PC-3 (cell line): ENCODE results near the gene DPP8. TPM values are rescaled to one million over a fixed set of nuclear protein-coding genes. Genes with fewer than 3 reads are reported as not detected.

ENCODE experiments used
- ATAC-seq: fragments of 200-7000 bp; cut with Tn5 transposase; 2 replicates; pipeline ENCODE4 v1.9.1; 2020; ENCODE audit warnings: mild to moderate bottlenecking, moderate library complexity
- BruUV-seq: library from RNA; stranded (reverse); fragments of 400-500 nt; replicated peaks from 2 replicates; lab custom pipeline; 2021; lab: Mats Ljungman, UMichigan
- CTCF ChIA-PET: fragments of 300-600 bp; sonication (Branson Sonifier 250); formaldehyde crosslinking; loops from one replicate; lab custom pipeline; 2022; ENCODE audit warnings: antibody characterized with exemption; lab: Charles Lee
- POLR2A ChIA-PET: fragments of 300-600 bp; sonication (Branson Sonifier 250); formaldehyde crosslinking; loops from one replicate; lab custom pipeline; 2022; ENCODE audit warnings: antibody characterized with exemption; ENCODE audit not compliant: unreplicated experiment; lab: Charles Lee
- DNase-seq: peaks from one replicate; pipeline ENCODE4 v3.0.0-alpha.2; 2015
- H2AFZ ChIP-seq: fragments of 300-600 bp; sonication (generic); 2 replicates; pipeline ENCODE4 v1.6.0; 2016; ENCODE audit warnings: antibody characterized with exemption, low read length
- H3F3A ChIP-seq: fragments of 300-600 bp; sonication (generic); one replicate; pipeline ENCODE4 v1.6.0; 2017; ENCODE audit warnings: antibody characterized with exemption, low read length, control low read depth, mild to moderate bottlenecking; ENCODE audit not compliant: unreplicated experiment
- H3K27ac ChIP-seq: fragments of 300-600 bp; sonication (generic); 2 replicates; pipeline ENCODE4 v1.5.1; 2016; ENCODE audit warnings: mild to moderate bottlenecking, low read length
- H3K27me3 ChIP-seq: fragments of 300-600 bp; sonication (generic); 2 replicates; pipeline ENCODE4 v1.6.1; 2016; ENCODE audit warnings: low read length, mixed read lengths
- H3K36me3 ChIP-seq: fragments of 300-600 bp; sonication (generic); 2 replicates; pipeline ENCODE4 v1.6.1; 2016; ENCODE audit warnings: low read depth, mixed run types, low read length, mixed read lengths
- H3K4me1 ChIP-seq: fragments of 300-600 bp; sonication (generic); 2 replicates; pipeline ENCODE4 v1.5.1; 2016; ENCODE audit warnings: low read length; ENCODE audit not compliant: insufficient read depth
- H3K4me2 ChIP-seq: fragments of 300-600 bp; sonication (generic); 2 replicates; pipeline ENCODE4 v1.6.0; 2016; ENCODE audit warnings: low read length
- H3K4me3 ChIP-seq: fragments of 300-600 bp; sonication (generic); 2 replicates; pipeline ENCODE4 v1.5.1; 2016; ENCODE audit warnings: mild to moderate bottlenecking, low read length, mixed read lengths
- H3K79me2 ChIP-seq: fragments of 300-600 bp; sonication (generic); 2 replicates; pipeline ENCODE4 v1.6.1; 2017; ENCODE audit warnings: low read length, mixed read lengths
- H3K9ac ChIP-seq: fragments of 300-600 bp; sonication (generic); 2 replicates; pipeline ENCODE4 v1.6.0; 2016; ENCODE audit warnings: mild to moderate bottlenecking, low read length
- H3K9me2 ChIP-seq: fragments of 300-600 bp; sonication (generic); replicated peaks from 2 replicates; pipeline ENCODE4 v1.6.1; 2016; ENCODE audit warnings: mixed run types, low read length, mixed read lengths
- H3K9me3 ChIP-seq: fragments of 300-600 bp; sonication (generic); 2 replicates; pipeline ENCODE4 v1.6.1; 2016; ENCODE audit warnings: low read length, mixed read lengths
- H4K20me1 ChIP-seq: fragments of 300-600 bp; sonication (generic); 2 replicates; pipeline ENCODE4 v1.6.1; 2016; ENCODE audit warnings: low read length, mixed read lengths
- EZH2 ChIP-seq: fragments of 300-600 bp; sonication (generic); IDR thresholded peaks from one replicate; pipeline ENCODE4 v1.6.1; 2017; ENCODE audit warnings: antibody characterized with exemption, mild to moderate bottlenecking, low read length; ENCODE audit not compliant: unreplicated experiment
- EZH2phosphoT487 ChIP-seq: fragments of 300-600 bp; sonication (generic); IDR thresholded peaks from 2 replicates; pipeline ENCODE4 v1.6.1; 2018; ENCODE audit warnings: mild to moderate bottlenecking, antibody characterized with exemption, low read length, borderline replicate concordance
- intact Hi-C: fragments of 100-400 bp; cut with micrococcal nuclease; formaldehyde crosslinking; loops from 2 replicates; pipeline ENCODE4 v1.9.0; 2023
- total RNA-seq: library from RNA; depleted of rRNA; stranded (reverse); fragments of >200 nt; gene quantifications from 2 replicates; pipeline ENCODE4 v1.2.3, GENCODE V29; 2014; rRNA removed
- TF ChIP-seq, protein P1 (sequence below): fragments of 300-600 bp; sonication (generic); conservative IDR thresholded peaks from 2 replicates; pipeline ENCODE4 v1.5.1; 2017; ENCODE audit warnings: antibody characterized with exemption, low read depth, mild to moderate bottlenecking, low read length

The DPP8 gene
- total RNA-seq, 1 experiment from 2014 or later: 20.6 TPM

GRCh38 chr15:65394280-65394789 lies 123.2 kb downstream of the DPP8 start:
- H3F3A ChIP-seq: no peaks in the 10 kb centered on the region
- no peak overlapping the region for H3K4me2 ChIP-seq
- intact Hi-C loops: no loop called here
- ChIA-PET CTCF (no interaction called here), POLR2A (no interaction called here)
- no peaks in the 10 kb centered on the region for H4K20me1 ChIP-seq
- no peaks in the 10 kb centered on the region for H3K27me3 ChIP-seq
- no peaks in the 10 kb centered on the region for H3K9me3 ChIP-seq
- no peaks in the 10 kb centered on the region for H3K9me2 ChIP-seq
- H3K4me1 ChIP-seq: no peaks in the 10 kb centered on the region
- H3K36me3 ChIP-seq: no peaks in the 10 kb centered on the region
- H3K9ac ChIP-seq: no peak overlapping the region
- H2AFZ ChIP-seq: no peak overlapping the region
- no peak overlapping the region for H3K27ac ChIP-seq
- no TSS peak for BruUV-seq
- TF ChIP-seq EZH2phosphoT487 (no peak), EZH2 (no peak)
- TF ChIP-seq, protein P1, sequence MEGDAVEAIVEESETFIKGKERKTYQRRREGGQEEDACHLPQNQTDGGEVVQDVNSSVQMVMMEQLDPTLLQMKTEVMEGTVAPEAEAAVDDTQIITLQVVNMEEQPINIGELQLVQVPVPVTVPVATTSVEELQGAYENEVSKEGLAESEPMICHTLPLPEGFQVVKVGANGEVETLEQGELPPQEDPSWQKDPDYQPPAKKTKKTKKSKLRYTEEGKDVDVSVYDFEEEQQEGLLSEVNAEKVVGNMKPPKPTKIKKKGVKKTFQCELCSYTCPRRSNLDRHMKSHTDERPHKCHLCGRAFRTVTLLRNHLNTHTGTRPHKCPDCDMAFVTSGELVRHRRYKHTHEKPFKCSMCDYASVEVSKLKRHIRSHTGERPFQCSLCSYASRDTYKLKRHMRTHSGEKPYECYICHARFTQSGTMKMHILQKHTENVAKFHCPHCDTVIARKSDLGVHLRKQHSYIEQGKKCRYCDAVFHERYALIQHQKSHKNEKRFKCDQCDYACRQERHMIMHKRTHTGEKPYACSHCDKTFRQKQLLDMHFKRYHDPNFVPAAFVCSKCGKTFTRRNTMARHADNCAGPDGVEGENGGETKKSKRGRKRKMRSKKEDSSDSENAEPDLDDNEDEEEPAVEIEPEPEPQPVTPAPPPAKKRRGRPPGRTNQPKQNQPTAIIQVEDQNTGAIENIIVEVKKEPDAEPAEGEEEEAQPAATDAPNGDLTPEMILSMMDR: no peak
- H3K79me2 ChIP-seq: no peaks in the 10 kb centered on the region
- ATAC-seq (no peak), DNase-seq (no peak)
- H3K4me3 ChIP-seq: no peak overlapping the region

GRCh38 chr15:65393557-65393956 lies 123.9 kb downstream of the DPP8 start:
- no peak for DNase-seq
- H4K20me1 ChIP-seq: no peaks in the 10 kb centered on the region
- no peak overlapping the region for H2AFZ ChIP-seq
- no peak overlapping the region for H3K4me2 ChIP-seq
- no TSS peak for BruUV-seq
- ATAC-seq: no peak
- no peaks in the 10 kb centered on the region for H3K79me2 ChIP-seq
- TF ChIP-seq, protein P1: no peak
- TF ChIP-seq EZH2 (no peak), EZH2phosphoT487 (no peak)
- no peak overlapping the region for H3K9ac ChIP-seq
- H3K9me2 ChIP-seq: no peaks in the 10 kb centered on the region
- intact Hi-C loops: no loop called here
- no peak overlapping the region for H3K4me3 ChIP-seq
- H3K27me3 ChIP-seq: no peaks in the 10 kb centered on the region
- ChIA-PET CTCF (no interaction called here), POLR2A (no interaction called here)
- H3K27ac ChIP-seq: no peak overlapping the region
- no peaks in the 10 kb centered on the region for H3K9me3 ChIP-seq
- H3F3A ChIP-seq: no peaks in the 10 kb centered on the region
- H3K4me1 ChIP-seq: no peaks in the 10 kb centered on the region
- H3K36me3 ChIP-seq: no peaks in the 10 kb centered on the region

- Histone ChIP-seq H3K4me1 (no peaks in the 10 kb centered on the region), H2AFZ (no peak overlapping the region), H3K4me3 (no peak overlapping the region), H3K9me3 (no peaks in the 10 kb centered on the region), H3K9ac (no peak overlapping the region), H4K20me1 (no peaks in the 10 kb centered on the region), H3K27ac (no peak overlapping the region), H3K4me2 (no peak overlapping the region), H3K36me3 (no peaks in the 10 kb centered on the region), H3F3A (no peaks in the 10 kb centered on the region), H3K79me2 (no peaks in the 10 kb centered on the region), H3K27me3 (no peaks in the 10 kb centered on the region), H3K9me2 (no peaks in the 10 kb centered on the region)
- ChIA-PET POLR2A (no interaction called here), CTCF (no interaction called here)
- BruUV-seq: no TSS peak
- no peak for DNase-seq
- TF ChIP-seq, protein P1: no peak
- TF ChIP-seq EZH2phosphoT487 (no peak), EZH2 (no peak)
- no peak for ATAC-seq
- intact Hi-C loops: no loop called here
Measured at GRCh38 chr15:65393091-65393490, 124.4 kb downstream of the DPP8 start.

Other genes starting within 250 kb of the DPP8 start
- 6.4 and 11.0 TPM in 2 replicates for gene PARP16, start 230.8 kb downstream of the DPP8 start, total RNA-seq
- not detected in 2 replicates for gene RNU5A-1, start 221.6 kb downstream of the DPP8 start, total RNA-seq
- not detected in 2 replicates for gene RNU5B-1, start 213.0 kb downstream of the DPP8 start, total RNA-seq
- gene IGDCC3, start 139.7 kb downstream of the DPP8 start, total RNA-seq: not detected in 2 replicates
- gene IGDCC4, start 94.7 kb downstream of the DPP8 start, total RNA-seq: 0.98 and 1.6 TPM in 2 replicates
- gene HACD3, start 12.8 kb upstream of the DPP8 start, total RNA-seq: 53.0 and 64.9 TPM in 2 replicates
- 19.5 and 23.8 TPM in 2 replicates for gene INTS14, start 93.4 kb upstream of the DPP8 start, total RNA-seq
- gene SLC24A1, start 104.2 kb upstream of the DPP8 start, total RNA-seq: 3.0 and 3.3 TPM in 2 replicates